Measurements from ENCODE around the gene PTPN14.
A peak's percentile ranks its signal among the peaks of the same experiment; 100 is the strongest.

Gene PTPN14

GRCh38 chr1:214427871-214428277 lies 123.5 kb downstream of the PTPN14 start:
- DNase-seq (ENCODE audit: low read depth) = peak; percentile 20

- DNase-seq (ENCODE audit: low read depth) = no peak
Observed at GRCh38 chr1:214426426-214426812, 125.0 kb downstream of the PTPN14 start.

- DNase-seq (ENCODE audit: low read depth) = no peak
Observed at GRCh38 chr1:214425716-214426425, 125.5 kb downstream of the PTPN14 start.

GRCh38 chr1:214425101-214425500 lies 126.3 kb downstream of the PTPN14 start:
- no peak for DNase-seq (ENCODE audit: low read depth)

GRCh38 chr1:214423045-214423444 lies 128.4 kb downstream of the PTPN14 start:
- no peak for DNase-seq (ENCODE audit: low read depth)

GRCh38 chr1:214422137-214422671 lies 129.2 kb downstream of the PTPN14 start:
- DNase-seq (ENCODE audit: low read depth) = no peak

- no peak for DNase-seq (ENCODE audit: low read depth)
Observed at GRCh38 chr1:214420833-214421232, 130.6 kb downstream of the PTPN14 start.

- DNase-seq (ENCODE audit: low read depth) = no peak
Observed at GRCh38 chr1:214420341-214420740, 131.1 kb downstream of the PTPN14 start.

- no peak for DNase-seq (ENCODE audit: low read depth)
Observed at GRCh38 chr1:214419650-214420049, 131.8 kb downstream of the PTPN14 start.

GRCh38 chr1:214418391-214418790 lies 133.0 kb downstream of the PTPN14 start:
- DNase-seq (ENCODE audit: low read depth) = no peak

GRCh38 chr1:214417545-214418210 lies 133.7 kb downstream of the PTPN14 start:
- DNase-seq (ENCODE audit: low read depth) = no peak

GRCh38 chr1:214416858-214417257 lies 134.5 kb downstream of the PTPN14 start:
- no peak for DNase-seq (ENCODE audit: low read depth)

GRCh38 chr1:214416417-214416816 lies 135.0 kb downstream of the PTPN14 start:
- no peak for DNase-seq (ENCODE audit: low read depth)

- DNase-seq (ENCODE audit: low read depth) = no peak
Observed at GRCh38 chr1:214415131-214415530, 136.3 kb downstream of the PTPN14 start.

GRCh38 chr1:214414691-214415090 lies 136.7 kb downstream of the PTPN14 start:
- DNase-seq (ENCODE audit: low read depth) = no peak

- no peak for DNase-seq (ENCODE audit: low read depth)
Observed at GRCh38 chr1:214413315-214413714, 138.1 kb downstream of the PTPN14 start.

GRCh38 chr1:214404571-214405213 lies 146.7 kb downstream of the PTPN14 start:
- no peak for DNase-seq (ENCODE audit: low read depth)

GRCh38 chr1:214404154-214404553 lies 147.2 kb downstream of the PTPN14 start:
- no peak for DNase-seq (ENCODE audit: low read depth)

- no peak for DNase-seq (ENCODE audit: low read depth)
Observed at GRCh38 chr1:214403431-214403830, 148.0 kb downstream of the PTPN14 start.

- no peak for DNase-seq (ENCODE audit: low read depth)
Observed at GRCh38 chr1:214402613-214403083, 148.8 kb downstream of the PTPN14 start.

- no peak for DNase-seq (ENCODE audit: low read depth)
Observed at GRCh38 chr1:214401666-214402065, 149.7 kb downstream of the PTPN14 start.

GRCh38 chr1:214400131-214400530 lies 151.3 kb downstream of the PTPN14 start:
- no peak for DNase-seq (ENCODE audit: low read depth)

GRCh38 chr1:214398490-214398889 lies 152.9 kb downstream of the PTPN14 start:
- DNase-seq (ENCODE audit: low read depth) = no peak

Data from T follicular helper cell (primary cell).